Endothelial cell (in vitro differentiated cells): ENCODE results near the gene ID4. TPM values are rescaled to one million over a fixed set of nuclear protein-coding genes. Genes with fewer than 3 reads are reported as not detected.
"Not testable (repeated sequence)": the region's sequence is repeated elsewhere in the genome, so short reads cannot be mapped to it uniquely, and the experiment has no call there.

Experiments used
- DNase-seq: peaks from one replicate; pipeline ENCODE4 v3.0.0; 2021; ENCODE audit warnings: low spot score
- H3K27ac Mint-ChIP-seq: one replicate; pipeline ENCODE4 v1.8.0; 2021; ENCODE audit warnings: mixed read lengths, inconsistent platforms; ENCODE audit not compliant: unreplicated experiment
- H3K27me3 Mint-ChIP-seq: one replicate; pipeline ENCODE4 v1.8.0; 2021; ENCODE audit warnings: mild to moderate bottlenecking, moderate library complexity, mixed read lengths, inconsistent platforms; ENCODE audit not compliant: unreplicated experiment
- H3K36me3 Mint-ChIP-seq: one replicate; pipeline ENCODE4 v1.8.0; 2021; ENCODE audit warnings: mild to moderate bottlenecking, low read depth, mixed read lengths, inconsistent platforms; ENCODE audit not compliant: unreplicated experiment
- H3K4me1 Mint-ChIP-seq: one replicate; pipeline ENCODE4 v1.8.0; 2021; ENCODE audit warnings: mild to moderate bottlenecking, mixed read lengths, inconsistent platforms; ENCODE audit not compliant: unreplicated experiment
- H3K4me3 Mint-ChIP-seq: one replicate; pipeline ENCODE4 v1.8.0; 2021; ENCODE audit warnings: mild to moderate bottlenecking, mixed read lengths, inconsistent platforms; ENCODE audit not compliant: unreplicated experiment
- H3K9me3 Mint-ChIP-seq: one replicate; pipeline ENCODE4 v1.8.0; 2021; ENCODE audit warnings: mixed read lengths, inconsistent platforms; ENCODE audit not compliant: unreplicated experiment
- CTCF ChIP-seq: fragments of 200-600 bp; sonication (generic); IDR thresholded peaks from one replicate; pipeline ENCODE4 v1.5.0; 2021; ENCODE audit warnings: antibody characterized with exemption; ENCODE audit not compliant: unreplicated experiment
- total RNA-seq: library from RNA; stranded (reverse); fragmentation: NEBNext Ultra II Directional; extraction: Animal tissue kit (Norgen Biotek cat#: 25700); gene quantifications from one replicate; pipeline ENCODE4 v1.2.1, GENCODE V29; 2021; ENCODE audit not compliant: unreplicated experiment

The ID4 gene
- total RNA-seq, 1 donor from 2014 or later, result 5.6 TPM

- Mint-ChIP-seq H3K36me3 (no peaks in the 10 kb centered on the region), H3K9me3 (no peaks in the 10 kb centered on the region), H3K27me3 (no peaks in the 10 kb centered on the region), H3K4me3 (no peak overlapping the region), H3K27ac (no peak overlapping the region), H3K4me1 (peaks cover 4% of the 10 kb centered on the region)
- no peak for TF ChIP-seq CTCF
- DNase-seq, result no peak
Observed at GRCh38 chr6:19852927-19853326, 15.8 kb downstream of the ID4 start.

GRCh38 chr6:19854421-19855015 lies 17.3 kb downstream of the ID4 start:
- not testable (repeated sequence) for H3K27me3 Mint-ChIP-seq, H3K36me3 Mint-ChIP-seq, H3K27ac Mint-ChIP-seq, H3K9me3 Mint-ChIP-seq, DNase-seq, H3K4me1 Mint-ChIP-seq, H3K4me3 Mint-ChIP-seq

- Mint-ChIP-seq H3K9me3 (no peaks in the 10 kb centered on the region), H3K4me3 (no peak overlapping the region), H3K36me3 (no peaks in the 10 kb centered on the region), H3K27me3 (no peaks in the 10 kb centered on the region), H3K4me1 (peaks cover 4% of the 10 kb centered on the region), H3K27ac (no peak overlapping the region)
- DNase-seq, result no peak
- TF ChIP-seq CTCF, result no peak
Observed at GRCh38 chr6:19855536-19855935, 18.4 kb downstream of the ID4 start.

- no peak for TF ChIP-seq CTCF
- Mint-ChIP-seq H3K9me3 (no peaks in the 10 kb centered on the region), H3K27ac (no peak overlapping the region), H3K27me3 (no peaks in the 10 kb centered on the region), H3K36me3 (no peaks in the 10 kb centered on the region), H3K4me3 (no peak overlapping the region), H3K4me1 (no peaks in the 10 kb centered on the region)
- DNase-seq, result no peak
Observed at GRCh38 chr6:19857139-19857538, 20.0 kb downstream of the ID4 start.

- DNase-seq, result no peak
- no peaks in the 10 kb centered on the region for H3K9me3 Mint-ChIP-seq
- no peak overlapping the region for H3K4me3 Mint-ChIP-seq
- no peaks in the 10 kb centered on the region for H3K4me1 Mint-ChIP-seq
- no peaks in the 10 kb centered on the region for H3K36me3 Mint-ChIP-seq
- TF ChIP-seq CTCF, result no peak
- H3K27ac Mint-ChIP-seq, result no peak overlapping the region
- H3K27me3 Mint-ChIP-seq, result no peaks in the 10 kb centered on the region
Observed at GRCh38 chr6:19857703-19858102, 20.5 kb downstream of the ID4 start.
